Measurements from ENCODE around the gene SAXO1.

DNA sequence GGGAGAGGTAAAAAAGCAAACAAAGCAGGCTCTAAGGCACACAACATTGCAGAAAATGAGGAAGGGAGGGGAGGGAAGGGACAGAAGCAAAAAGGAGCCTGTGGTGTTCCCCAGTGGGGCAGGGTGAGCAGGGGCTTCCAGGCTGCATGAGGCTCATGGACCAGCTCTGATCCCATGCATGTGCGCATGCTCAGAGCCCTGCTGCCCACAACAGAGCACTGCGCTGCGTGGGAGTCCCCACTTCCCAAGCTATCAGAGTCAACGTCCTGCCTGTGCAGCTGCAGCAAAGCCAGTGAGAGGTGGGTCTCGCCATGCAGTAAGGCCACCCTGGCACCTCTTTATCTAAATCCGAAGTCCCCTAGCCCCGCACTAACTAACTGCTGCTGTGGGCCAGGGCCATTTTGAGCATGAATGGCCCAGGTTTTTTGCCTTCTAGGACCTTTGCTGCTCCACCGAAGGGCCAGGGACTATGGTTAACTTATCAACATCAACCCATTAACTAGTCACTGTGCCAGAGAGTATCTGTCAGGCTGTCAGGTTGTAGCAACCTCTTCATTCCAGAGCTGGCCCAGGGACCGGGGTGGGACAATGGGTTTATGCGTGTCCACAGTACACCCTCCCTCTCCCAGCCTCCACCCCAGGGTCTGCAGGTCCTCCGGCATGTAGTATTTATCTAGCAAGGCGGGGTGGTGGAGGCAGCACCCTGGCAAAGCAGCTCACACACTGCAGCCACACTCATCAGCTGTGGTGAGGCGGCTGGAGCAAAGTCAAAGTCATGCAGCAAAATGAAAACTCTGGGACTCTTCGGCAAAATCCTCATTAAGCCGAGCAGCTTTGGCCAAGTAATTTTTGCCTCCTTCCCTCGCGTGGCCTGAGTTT is 123.6 kb downstream of the SAXO1 start:
- no peak for TF ChIP-seq CTCF (IDR thresholded peaks at IDR 0.05; ENCODE audit: poor library complexity, severe bottlenecking)
- no peak for TF ChIP-seq SMC3 (conservative IDR thresholded peaks at IDR 0.05; ENCODE audit: poor library complexity)
- no peak for TF ChIP-seq EZH2 (IDR thresholded peaks at IDR 0.05; ENCODE audit: borderline replicate concordance, insufficient read depth, low read length, poor library complexity, severe bottlenecking)
- no peak for TF ChIP-seq EP300 (conservative IDR thresholded peaks at IDR 0.05; ENCODE audit: poor library complexity, severe bottlenecking)
- TF ChIP-seq POLR2AphosphoS5 (IDR thresholded peaks at IDR 0.05): no peak
- no peak for TF ChIP-seq REST (IDR thresholded peaks at IDR 0.05; ENCODE audit: borderline replicate concordance)
- no peak for TF ChIP-seq TAF1 (IDR thresholded peaks at IDR 0.05; ENCODE audit: low read depth)
- no peak for TF ChIP-seq RAD21 (conservative IDR thresholded peaks at IDR 0.05)

All from neural cell (in vitro differentiated cells).